GM12801 (cell line): ENCODE results near the gene SUCLA2.

Experiments used
- TF ChIP-seq, protein P1 (sequence below): IDR thresholded peaks from one replicate; pipeline ENCODE4 v1.5.1; 2011; ENCODE audit warnings: control low read depth; ENCODE audit not compliant: insufficient read length; ENCODE audit errors: extremely low read depth

SUCLA2 gene

DNA sequence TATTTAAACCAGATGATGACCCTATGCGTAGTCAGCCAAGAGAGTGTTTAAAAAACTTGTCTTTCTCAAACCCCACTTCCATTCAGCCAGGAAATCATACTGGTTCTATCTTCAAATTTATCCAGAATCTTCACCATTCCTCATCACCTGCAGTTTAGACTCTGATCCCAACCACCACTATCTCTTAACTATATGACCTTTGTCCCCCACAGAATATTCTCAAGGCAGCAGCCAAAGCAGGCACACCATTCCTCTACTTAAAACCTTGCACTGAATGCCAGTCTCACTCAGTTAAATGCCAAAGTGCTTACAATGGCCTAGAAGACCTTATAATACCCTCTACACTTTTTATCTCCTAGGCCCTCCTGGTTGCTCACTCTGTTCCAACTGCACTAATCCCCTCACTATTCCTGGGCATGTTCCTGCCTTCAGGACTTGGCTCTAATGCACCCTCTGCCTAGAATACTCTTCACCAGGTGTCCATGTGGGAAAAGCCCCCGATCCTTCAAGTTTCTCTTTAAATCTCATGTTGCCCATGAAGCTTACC is 10.1 kb downstream of the SUCLA2 start:
- TF ChIP-seq, protein P1, sequence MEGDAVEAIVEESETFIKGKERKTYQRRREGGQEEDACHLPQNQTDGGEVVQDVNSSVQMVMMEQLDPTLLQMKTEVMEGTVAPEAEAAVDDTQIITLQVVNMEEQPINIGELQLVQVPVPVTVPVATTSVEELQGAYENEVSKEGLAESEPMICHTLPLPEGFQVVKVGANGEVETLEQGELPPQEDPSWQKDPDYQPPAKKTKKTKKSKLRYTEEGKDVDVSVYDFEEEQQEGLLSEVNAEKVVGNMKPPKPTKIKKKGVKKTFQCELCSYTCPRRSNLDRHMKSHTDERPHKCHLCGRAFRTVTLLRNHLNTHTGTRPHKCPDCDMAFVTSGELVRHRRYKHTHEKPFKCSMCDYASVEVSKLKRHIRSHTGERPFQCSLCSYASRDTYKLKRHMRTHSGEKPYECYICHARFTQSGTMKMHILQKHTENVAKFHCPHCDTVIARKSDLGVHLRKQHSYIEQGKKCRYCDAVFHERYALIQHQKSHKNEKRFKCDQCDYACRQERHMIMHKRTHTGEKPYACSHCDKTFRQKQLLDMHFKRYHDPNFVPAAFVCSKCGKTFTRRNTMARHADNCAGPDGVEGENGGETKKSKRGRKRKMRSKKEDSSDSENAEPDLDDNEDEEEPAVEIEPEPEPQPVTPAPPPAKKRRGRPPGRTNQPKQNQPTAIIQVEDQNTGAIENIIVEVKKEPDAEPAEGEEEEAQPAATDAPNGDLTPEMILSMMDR: no peak

DNA sequence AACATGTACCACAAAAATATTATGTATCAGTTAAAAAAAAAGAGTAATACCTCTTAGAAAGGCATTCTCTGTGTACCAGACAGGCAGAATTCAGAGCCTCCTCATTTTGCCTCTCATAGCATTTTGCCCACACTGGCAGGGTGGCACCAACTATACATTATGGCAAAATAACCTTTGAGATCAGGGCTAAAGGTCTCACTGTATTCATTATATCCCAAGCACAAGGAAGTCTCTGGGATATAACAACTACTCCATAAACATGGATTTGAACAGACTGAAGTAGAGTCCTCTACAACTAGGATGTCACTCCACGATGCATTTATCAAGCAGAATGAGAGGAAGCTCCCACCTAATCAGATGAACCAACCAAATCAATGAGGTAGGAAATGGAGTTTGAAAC is 10.6 kb downstream of the SUCLA2 start:
- TF ChIP-seq, protein P1: no peak

DNA sequence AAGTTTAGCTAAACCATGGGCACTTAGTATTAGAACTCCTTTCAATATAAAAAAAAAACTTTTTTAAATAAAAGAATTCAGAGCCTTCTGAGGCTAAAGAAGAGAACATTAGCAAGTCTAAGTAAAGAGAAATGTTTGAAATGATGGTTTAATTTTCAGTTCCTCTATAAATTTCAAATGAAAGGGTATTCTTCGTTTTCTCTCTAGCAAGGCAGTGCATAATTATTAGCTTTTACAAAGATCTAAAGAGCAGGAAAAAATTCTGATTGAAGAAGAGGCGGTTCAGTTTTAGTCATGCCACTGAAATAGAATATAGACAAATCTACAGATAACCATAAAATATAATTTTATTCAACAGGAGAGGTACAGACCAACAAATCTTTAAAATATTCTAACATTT is 18.0 kb downstream of the SUCLA2 start:
- TF ChIP-seq, protein P1: no peak

DNA sequence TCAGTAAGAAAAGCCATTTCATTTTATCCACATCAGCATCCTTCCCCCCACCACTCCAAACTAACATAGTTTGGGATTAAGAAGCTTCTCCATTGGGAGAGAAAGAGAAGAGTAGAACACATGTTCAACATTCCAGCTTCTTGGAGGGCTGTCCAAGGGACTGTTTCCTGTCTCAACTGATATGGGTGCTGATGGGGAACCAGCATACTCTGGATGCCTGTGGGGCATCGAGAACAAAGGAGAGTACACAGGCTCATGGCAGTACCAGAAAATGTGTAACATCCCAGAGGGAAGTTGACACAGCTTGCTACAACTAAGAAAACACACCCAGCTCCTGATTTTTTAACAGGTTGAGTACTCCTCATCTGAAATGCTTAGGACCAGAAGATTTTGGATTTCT is 24.7 kb downstream of the SUCLA2 start:
- TF ChIP-seq, protein P1: no peak

DNA sequence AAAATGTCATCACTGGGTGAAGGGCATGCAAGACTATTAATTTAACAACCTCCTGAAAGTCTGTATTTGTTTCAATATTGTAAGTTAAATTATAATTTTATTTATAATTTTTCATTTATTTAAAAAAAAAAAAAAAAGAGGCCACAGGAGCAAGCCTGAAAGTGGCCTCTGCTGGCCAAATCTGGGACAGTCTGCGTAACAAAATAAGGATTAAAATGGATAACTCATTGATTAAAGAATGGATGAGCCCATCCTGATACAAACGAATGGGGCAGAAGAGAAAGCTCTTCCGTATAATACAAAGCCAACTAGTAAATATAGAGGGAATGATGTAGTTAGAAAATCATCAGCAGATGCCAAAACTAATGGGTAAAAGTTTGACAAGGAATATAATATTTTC is 36.2 kb downstream of the SUCLA2 start:
- TF ChIP-seq, protein P1: no peak

DNA sequence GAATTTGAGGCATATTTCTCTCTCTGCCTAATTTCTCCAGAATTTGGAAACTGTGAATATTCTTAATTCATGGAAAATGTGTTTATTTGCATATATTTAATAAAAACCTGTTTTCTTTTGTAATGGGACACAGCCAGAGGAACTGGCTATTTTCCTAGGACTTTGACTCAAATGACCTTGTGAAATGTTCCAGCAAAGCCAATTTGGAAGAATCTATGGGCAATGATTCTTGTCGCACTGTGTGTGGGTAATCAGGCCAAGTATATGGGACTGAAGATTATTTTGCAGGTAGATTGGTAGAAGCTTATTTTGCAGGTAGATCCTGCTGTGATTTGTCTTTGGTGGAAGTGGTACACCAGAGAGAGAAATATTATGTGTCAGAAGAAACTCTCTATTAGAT is 38.8 kb downstream of the SUCLA2 start:
- TF ChIP-seq, protein P1: no peak

DNA sequence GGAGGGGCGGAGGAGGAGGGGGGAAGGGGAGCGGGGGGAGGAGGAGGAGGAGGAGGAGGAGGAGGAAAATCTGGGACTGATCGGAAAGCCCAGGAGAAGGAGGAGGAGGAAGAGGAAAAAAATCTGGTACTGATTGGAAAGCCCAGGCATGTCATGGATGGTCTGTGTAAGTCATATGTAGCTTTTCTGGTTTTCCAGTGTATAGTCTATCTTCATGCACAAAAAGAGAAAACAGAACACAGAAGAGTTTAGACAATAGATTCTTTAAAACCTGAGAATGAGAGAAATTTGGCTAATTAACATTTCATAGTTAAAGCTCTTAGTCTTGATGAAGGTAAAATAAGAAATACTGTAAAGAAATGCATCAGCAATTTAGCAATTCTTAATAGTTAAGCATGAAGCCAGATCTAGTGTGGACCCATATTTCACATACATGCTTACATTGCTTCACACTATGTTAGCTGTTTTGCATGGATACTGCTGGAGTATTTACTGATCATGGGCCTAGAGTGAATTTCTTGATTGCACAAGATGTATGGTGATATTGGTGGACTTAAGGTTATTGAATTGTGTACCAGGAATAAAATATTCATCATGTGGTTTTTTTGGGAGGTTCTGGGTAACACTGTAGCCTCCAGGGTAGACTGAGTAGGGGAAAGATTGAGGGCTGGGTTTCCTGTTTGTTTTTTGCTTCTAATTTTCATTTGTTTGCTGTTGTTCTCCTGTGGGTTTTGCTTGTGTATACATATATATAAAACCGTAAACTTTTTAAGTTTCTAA is 41.4 kb downstream of the SUCLA2 start:
- TF ChIP-seq, protein P1: no peak
